ENCODE measurements around the gene PDS5A.
"Not testable (repeated sequence)": the region's sequence is repeated elsewhere in the genome, so short reads cannot be mapped to it uniquely, and the experiment has no call there.

PDS5A gene

GRCh38 chr4:39899291-39899690, 78.4 kb downstream of the PDS5A start:
- DNase-seq, result no peak

GRCh38 chr4:39898015-39898414, 79.7 kb downstream of the PDS5A start:
- no peak for DNase-seq

DNA sequence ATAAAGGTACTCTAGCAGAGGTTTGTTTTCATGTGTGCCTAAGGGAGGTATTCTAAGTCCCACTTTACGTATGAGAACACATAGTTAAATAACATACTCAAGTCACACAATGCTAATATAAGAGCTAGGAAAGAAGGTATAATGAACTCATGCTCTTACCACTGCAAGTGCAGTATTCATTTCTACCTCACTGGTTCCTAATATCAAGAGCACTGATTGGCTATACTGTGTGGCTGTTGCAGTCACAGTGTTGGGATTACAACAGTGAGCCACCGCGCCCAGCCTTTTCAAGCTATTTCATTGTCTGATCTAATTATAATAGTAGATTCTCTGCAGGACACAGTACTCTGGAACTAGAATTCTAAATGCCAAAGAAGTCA, 84.0 kb downstream of the PDS5A start:
- no peak for DNase-seq

GRCh38 chr4:39892988-39893692, 84.6 kb downstream of the PDS5A start:
- DNase-seq, result no peak

DNA sequence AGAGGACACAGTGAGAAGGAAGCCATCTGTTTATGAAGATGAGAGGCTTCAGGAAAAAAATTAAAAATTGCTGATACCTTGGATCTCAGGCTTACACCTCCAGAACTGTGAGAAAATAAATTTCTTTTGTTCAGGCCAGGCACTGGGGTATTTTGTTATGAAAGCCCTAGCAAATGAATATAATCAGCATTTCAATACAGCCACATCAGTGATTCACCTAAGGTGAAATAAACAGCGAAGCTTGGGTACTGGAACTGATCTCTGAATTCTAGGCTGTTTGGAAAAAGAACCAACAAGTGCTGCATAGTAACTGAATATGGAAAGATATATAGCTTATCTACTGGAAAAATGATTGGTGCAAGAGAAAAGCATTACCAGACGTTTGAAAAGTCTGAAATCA, 88.5 kb downstream of the PDS5A start:
- no peak for DNase-seq

DNA sequence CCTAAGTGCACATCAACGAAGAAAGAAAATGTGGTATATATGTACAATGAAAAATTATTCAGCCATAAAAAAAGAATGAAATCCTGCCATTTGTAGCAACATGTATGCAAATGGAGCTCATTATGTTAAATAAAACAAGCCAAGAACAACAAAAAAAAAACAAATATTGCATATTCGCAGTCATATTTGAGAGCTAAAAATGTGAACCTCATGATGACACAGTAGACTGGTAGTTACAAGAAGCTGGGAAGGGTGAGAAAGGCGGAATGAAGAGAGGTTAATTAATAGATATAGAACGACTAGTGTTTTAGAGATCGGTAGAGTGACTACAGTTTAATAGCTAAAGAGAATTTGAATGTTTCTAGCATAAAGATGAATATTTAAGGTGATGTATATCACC, 89.2 kb downstream of the PDS5A start:
- DNase-seq, result no peak

DNA sequence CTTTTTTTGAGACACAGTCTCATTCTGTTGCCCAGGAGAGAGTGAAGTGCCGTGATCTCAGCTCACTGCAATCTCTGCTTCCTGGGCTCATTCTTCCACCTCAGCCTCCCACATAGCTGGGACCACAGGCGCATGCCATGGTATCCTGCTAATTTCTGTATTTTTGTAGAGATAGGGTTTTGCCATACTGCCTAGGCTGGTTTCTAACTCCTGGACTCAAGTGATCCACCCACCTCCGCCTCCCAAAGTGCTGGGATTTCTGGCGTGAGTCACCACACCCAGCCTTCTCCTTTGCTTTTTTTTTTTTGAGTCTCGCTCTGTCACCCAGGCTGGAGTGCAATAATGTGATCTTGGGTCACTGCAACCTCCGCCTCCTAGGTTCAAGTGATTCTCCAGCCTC, 94.1 kb downstream of the PDS5A start:
- DNase-seq, result no peak

DNA sequence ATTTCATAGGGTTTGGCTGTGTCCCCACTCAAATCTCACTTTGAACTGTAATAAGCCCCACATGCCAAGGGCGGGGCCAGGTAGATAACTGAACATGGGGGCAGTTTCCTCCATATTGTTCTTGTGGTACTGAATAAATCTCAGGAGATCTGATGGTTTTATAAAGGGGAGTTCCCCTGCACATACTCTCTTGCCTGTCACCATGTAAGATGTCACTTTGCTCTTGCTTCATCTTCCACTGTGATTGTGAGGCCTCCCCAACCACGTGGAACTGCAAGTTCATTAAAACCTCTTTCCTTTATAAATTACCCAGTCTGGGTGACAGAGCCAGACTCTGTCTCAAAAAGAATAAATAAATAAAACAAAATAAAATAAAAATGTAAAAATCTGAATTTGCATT, 95.9 kb downstream of the PDS5A start:
- no peak for DNase-seq

GRCh38 chr4:39877971-39878370, 99.7 kb downstream of the PDS5A start:
- DNase-seq, result no peak

DNA sequence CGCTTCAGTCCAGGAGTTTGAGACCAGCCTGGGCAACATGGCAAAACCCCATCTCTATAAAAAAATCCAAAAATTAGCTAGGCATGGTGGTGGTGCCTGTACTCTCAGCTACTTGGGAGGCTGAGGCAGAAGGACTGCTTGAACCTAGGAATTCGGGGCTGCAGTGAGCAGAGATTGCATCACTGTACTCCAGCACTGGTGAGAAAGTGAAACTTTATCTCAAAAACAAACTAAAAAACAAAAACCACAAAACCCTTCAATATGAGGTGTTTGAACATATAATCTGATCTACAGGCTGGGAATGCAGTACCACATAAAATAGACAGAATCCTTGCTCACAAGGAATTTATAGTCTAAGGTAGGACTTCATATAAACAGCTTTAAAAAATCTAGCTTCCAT, 103.9 kb downstream of the PDS5A start:
- DNase-seq, result peak; percentile 4

DNA sequence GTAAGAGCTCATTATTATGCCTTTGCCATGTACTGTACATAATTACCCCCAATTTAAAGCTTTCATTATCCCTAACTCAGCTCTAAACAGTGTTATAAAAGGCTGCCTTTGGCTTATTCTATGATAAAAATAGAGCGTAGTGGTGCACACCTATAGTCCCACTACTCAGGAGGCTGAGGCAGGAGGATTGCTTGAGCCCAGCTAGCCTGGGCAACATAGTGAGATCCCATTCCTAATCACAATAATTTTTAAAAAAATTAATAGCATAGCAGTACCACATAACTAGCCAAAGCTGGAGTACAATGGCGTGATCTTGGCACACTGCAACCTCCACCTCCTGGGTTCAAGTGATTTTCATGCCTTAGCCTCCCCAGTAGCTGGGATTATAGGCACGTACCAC, 112.4 kb downstream of the PDS5A start:
- no peak for DNase-seq

DNA sequence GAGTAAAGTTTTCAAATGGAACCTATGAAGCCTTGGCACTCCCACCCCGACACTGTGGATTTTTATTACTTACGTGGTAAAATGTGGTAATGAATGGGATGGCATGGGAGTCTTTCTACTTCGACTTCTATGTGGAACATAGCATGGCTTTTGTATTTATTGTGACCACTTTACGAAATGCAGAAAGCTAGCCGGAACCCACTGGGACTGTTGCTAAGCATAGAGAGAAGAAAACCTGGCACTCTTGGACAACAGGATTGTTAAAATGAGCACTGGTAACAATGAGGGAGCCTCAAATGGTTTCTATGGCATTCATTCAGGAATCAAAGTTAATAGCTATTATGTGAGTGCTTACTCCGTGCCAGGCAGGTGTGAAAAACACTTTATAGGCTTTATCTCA, 113.3 kb downstream of the PDS5A start:
- no peak for DNase-seq

- no peak for DNase-seq
Measured at GRCh38 chr4:39860804-39861203, 116.9 kb downstream of the PDS5A start.

DNA sequence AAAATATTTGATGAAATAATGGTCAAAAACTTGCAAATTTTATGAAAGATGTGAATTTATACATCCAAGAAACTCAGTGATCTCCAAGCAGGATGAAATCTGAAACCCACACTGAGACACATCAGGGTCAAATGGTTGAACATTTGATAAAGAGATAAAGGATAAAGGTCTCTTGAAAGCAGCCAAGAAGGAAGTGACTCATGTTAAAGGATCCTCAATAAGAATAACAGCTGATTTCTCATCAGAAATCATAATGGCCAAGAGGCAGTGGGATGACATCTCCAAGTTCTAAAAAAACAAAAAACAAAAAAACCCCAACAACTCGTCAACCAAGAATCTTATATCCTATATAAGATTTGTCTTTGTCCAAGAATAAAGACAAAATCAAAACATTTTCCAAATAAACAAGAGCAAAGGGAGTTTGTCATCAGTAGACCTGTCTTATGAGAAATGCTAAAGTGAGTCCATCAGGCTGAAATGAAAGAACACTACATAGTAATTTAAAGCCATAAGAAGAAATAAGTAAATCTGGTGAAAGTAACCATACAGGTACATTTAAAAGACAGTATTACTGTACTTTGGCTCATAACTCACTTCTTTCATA, 121.7 kb downstream of the PDS5A start:
- no peak for DNase-seq

DNA sequence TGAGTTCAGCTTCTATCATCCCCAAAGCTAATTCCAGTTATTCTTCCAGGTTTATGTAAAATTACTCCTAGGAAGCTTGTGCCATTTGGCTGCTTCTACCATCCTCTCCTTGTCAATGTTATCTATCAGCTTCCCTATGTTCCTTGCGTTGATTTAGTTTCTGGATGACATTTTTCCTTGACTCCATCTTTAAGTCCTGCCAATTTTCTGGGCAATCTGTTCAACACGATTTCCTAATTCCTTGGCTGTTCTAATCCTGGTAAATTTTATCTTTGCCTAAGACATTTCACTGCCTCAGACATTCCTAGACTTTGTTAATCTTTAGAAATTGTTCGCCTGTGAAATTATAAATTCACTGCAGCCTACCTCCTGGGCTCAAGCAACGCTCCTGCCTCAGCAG, 125.1 kb downstream of the PDS5A start:
- DNase-seq, result no peak

GRCh38 chr4:39850727-39851126, 127.0 kb downstream of the PDS5A start:
- no peak for DNase-seq

DNA sequence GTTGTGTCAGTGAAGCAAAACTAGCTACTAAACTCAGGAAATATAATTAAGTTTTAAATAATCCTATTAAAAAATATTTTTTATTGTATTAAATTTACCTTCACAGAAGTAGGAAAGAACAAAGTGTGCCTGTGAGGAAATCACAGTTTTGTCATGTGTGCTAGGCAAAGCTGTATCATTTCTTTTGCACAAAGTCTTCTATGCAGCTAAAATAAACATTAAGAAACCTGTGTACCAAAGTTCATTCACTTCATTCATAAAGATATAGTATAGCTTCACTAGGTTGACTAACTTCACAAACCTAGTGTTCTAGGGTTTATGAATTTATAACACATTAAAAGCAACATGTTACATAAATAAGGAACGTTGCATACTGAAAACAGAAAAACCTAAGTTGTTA, 131.0 kb downstream of the PDS5A start:
- no peak for DNase-seq

DNA sequence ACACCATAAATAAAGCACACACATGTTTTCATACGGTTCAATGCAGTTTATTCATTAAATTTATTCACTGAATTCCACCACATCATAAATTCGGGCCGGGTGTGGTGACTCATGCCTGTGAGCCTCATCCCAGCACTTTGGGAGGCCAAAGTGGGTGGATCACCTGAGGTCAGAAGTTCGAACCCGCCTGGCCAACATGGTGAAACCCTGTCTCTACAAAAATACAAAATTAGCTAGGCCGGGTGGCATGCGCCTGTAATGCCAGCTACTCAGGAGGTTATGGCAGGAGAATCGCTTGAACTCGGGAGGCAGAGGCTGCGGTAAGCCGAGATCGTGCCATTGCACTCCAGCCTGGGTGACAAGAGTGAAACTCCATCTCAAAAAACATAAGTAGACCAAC, 131.6 kb downstream of the PDS5A start:
- DNase-seq, result no peak

DNA sequence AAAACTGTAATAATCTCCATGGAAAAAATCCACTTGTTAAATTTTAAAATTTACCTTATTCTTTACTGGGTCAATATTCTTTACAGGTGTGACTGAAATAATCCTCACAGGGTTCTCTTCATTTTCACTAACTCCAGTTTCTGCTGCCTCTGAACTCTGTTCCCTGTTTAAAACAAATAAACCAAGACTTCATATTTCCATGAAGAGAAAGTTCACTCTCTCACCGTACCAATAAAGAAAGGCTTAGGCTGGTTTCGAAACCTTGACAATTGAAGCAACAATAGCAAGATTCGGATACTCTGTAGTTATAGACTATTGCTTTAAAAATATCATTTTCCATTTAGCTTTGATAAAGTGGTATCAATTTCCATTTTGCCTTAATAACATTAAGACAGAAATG, 135.8 kb downstream of the PDS5A start:
- no peak for DNase-seq

GRCh38 chr4:39840516-39840915, 137.2 kb downstream of the PDS5A start:
- not testable (repeated sequence) for DNase-seq

DNA sequence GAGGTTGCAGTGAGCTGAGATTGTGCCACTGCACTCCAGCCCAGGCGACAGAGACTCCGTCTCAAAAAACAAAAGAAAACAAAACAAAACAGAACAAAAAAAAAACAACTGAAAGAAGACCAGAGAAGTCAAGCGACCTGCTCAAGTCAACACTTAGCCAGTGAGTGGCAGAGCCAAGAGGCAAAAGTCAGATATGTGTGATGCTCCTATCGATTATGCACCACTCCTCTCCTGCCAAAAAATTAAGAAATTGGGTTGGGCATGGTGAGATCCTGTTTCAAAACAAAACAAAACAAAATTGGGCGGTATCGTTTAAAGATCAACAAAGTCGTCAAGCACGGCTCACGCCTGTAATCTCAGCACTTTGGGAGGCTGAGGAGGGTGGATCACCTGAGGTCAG, 137.7 kb downstream of the PDS5A start:
- DNase-seq, result no peak

GRCh38 chr4:39838431-39838830, 139.3 kb downstream of the PDS5A start:
- DNase-seq, result not testable (repeated sequence)

DNA sequence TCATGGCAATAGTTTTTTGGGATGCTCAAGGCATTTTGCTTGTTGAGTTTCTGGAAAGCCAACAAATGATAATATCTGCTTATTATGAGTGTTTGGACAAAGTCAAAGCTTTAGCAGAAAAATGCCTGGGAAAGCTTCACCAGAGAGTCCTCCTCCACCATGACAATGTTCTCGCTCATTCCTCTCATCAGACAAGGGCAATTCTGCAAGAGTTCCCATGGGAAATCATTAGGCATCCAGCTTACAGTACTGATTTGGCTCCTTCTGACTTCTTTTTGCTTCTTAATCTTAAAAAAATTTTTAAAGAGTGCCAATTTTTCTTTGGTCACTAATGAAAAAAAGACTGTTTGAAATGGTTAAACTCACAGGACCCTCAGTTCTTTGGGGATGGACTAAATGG, 143.4 kb downstream of the PDS5A start:
- no peak for DNase-seq

DNA sequence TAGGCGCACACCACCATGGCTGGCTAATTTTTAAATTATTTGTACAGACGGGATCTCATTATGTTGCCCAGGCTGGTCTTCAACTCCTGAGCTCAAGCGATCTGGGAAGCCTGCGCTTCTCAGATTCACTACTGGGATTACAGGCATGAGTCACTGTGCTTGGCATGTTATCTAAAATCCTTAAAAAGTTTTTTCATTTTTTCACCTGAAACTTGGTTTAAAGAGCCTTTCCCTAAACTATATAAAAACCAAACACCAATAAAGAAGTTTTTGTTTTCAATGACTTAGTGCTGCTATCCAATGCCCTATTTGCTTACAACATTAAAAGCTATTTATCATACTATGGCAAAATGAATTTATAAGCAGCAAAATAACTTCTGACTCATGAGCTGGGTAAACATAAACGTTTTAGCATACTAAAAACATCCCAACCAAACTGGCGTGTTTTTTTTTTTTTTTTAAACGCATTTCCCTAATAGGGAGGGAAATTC, 151.9 kb downstream of the PDS5A start:
- no peak for DNase-seq

DNA sequence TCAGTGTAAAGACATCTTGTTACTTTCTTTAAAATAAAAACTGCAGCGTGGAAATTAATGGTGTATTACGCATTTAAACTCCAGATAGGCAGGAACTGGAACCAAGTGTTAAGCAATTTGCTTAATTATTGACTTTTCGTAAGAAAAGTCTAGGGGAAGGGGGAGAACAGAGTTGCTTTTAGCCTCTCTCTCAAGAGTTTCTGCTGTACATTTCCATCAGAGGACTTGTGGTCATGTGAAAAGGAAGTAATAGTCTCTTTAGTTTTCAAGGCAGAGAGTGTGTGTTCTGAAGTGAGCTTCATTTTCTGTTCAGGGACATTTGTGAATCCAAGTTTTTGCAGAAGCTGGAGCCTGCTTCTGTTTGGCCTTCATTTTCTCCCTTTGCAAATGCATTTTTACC, 152.6 kb downstream of the PDS5A start:
- no peak for DNase-seq
